ENCODE data around the gene THRAP3.
"Not testable (repeated sequence)": the region's sequence is repeated elsewhere in the genome, so short reads cannot be mapped to it uniquely, and the experiment has no call there.

The THRAP3 gene

GRCh38 chr1:36178471-36179219 lies 45.6 kb upstream of the THRAP3 start:
- H3K27ac ChIP-seq: peak overlapping the region; percentile 89
- TF ChIP-seq CTCF (IDR thresholded peaks at IDR 0.05) (peak; percentile 14; the same call in 1 of the 2 replicates), ZFX (IDR thresholded peaks at IDR 0.05; ENCODE audit: borderline replicate concordance) (no peak)

- peak overlapping the region; percentile 89 for H3K27ac ChIP-seq
- TF ChIP-seq CTCF (IDR thresholded peaks at IDR 0.05) (no peak), ZFX (IDR thresholded peaks at IDR 0.05; ENCODE audit: borderline replicate concordance) (no peak)
These were observed 45.0 kb upstream of the THRAP3 start for GRCh38 chr1:36179220-36179600.

GRCh38 chr1:36182734-36183133 lies 41.5 kb upstream of the THRAP3 start:
- H3K27ac ChIP-seq: no peak overlapping the region
- TF ChIP-seq CTCF (IDR thresholded peaks at IDR 0.05) (no peak), ZFX (IDR thresholded peaks at IDR 0.05; ENCODE audit: borderline replicate concordance) (no peak)

- no peak for TF ChIP-seq CTCF (IDR thresholded peaks at IDR 0.05)
- no peak for TF ChIP-seq ZFX (IDR thresholded peaks at IDR 0.05; ENCODE audit: borderline replicate concordance)
These were observed 40.9 kb upstream of the THRAP3 start for GRCh38 chr1:36183309-36183856.

GRCh38 chr1:36187800-36188593 lies 36.2 kb upstream of the THRAP3 start:
- peak overlapping the region; percentile 27; the same call in 1 of the 2 replicates for H3K27ac ChIP-seq
- peak; percentile 89 for TF ChIP-seq CTCF (IDR thresholded peaks at IDR 0.05)
- TF ChIP-seq ZFX (IDR thresholded peaks at IDR 0.05; ENCODE audit: borderline replicate concordance): no peak

More at GRCh38 chr1:36183309-36183856, 40.9 kb upstream of the THRAP3 start:
- H3K27ac ChIP-seq: no peak overlapping the region

GRCh38 chr1:36196805-36197204 lies 27.4 kb upstream of the THRAP3 start:
- not testable (repeated sequence) for H3K27ac ChIP-seq

- no peak overlapping the region for H3K27ac ChIP-seq
- TF ChIP-seq CTCF (IDR thresholded peaks at IDR 0.05): no peak
- TF ChIP-seq ZFX (IDR thresholded peaks at IDR 0.05; ENCODE audit: borderline replicate concordance): no peak
These were observed 25.6 kb upstream of the THRAP3 start for GRCh38 chr1:36198641-36199040.

Measured in 22Rv1 (cell line).